Measurements from ENCODE around the gene GAS5. TPM values are rescaled to one million over a fixed set of nuclear protein-coding genes. Genes with fewer than 3 reads are reported as not detected.

GAS5 gene
- total RNA-seq, 1 donor from 2014 or later = 432 TPM

GRCh38 chr1:173823781-173824314, 43.9 kb downstream of the GAS5 start:
- no peak for DNase-seq

- DNase-seq = no peak
These were observed 46.1 kb downstream of the GAS5 start for GRCh38 chr1:173821680-173822079.

- no peak for DNase-seq
These were observed 49.3 kb downstream of the GAS5 start for GRCh38 chr1:173818459-173818858.

Other genes with a start within 250 kb of the GAS5 start
- gene TEX50, start 232.7 kb downstream of the GAS5 start, total RNA-seq = not detected in 2 replicates
- 0.05 and 0.17 TPM in 2 replicates for gene ANKRD45, start 198.1 kb downstream of the GAS5 start, total RNA-seq
- gene KLHL20, start 153.0 kb downstream of the GAS5 start, total RNA-seq = 44.2 and 49.5 TPM in 2 replicates
- gene DARS2, start 43.3 kb downstream of the GAS5 start, total RNA-seq = 13.8 and 31.8 TPM in 2 replicates
- 13.4 and 19.6 TPM in 2 replicates for gene CENPL, start 43.1 kb downstream of the GAS5 start, total RNA-seq
- 5.5 and 6.0 TPM in 2 replicates for gene ZBTB37, start 391 bp upstream of the GAS5 start, total RNA-seq
- 0.05 TPM in 1 of 2 replicates, not detected in the other for gene SERPINC1, start 49.3 kb upstream of the GAS5 start, total RNA-seq
- gene RC3H1, start 154.4 kb upstream of the GAS5 start, total RNA-seq = 22.6 TPM in 2 replicates

Measured in dermis blood vessel endothelial cell (primary cell).